Gastrocnemius medialis (tissue), 4 donors: Measurements from ENCODE around the gene ROBO1.

ENCODE experiments used
- CTCF ChIP-seq, 5 experiments: fragments of 450-650 bp in 3 of 5; fragments of 200-600 bp in 2 of 5; sonication (generic) in 2 of 5; IDR thresholded peaks in 4 of 5; conservative IDR thresholded peaks in 1 of 5; 1 replicate in 4 of 5; 2 replicates in 1 of 5; pipeline ENCODE4 v1.5.1; 2016 to 2019; ENCODE audit warnings: antibody characterized with exemption in 5 of 5, mild to moderate bottlenecking in 3 of 5, moderate library complexity in 3 of 5
- POLR2A ChIP-seq, 2 donors: fragments of 450-650 bp; IDR thresholded peaks; one replicate each; pipeline ENCODE4 v1.6.1; 2017; ENCODE audit warnings: antibody characterized with exemption in 2 of 2, mild to moderate bottlenecking in 2 of 2, moderate library complexity in 2 of 2

GRCh38 chr3:78888635-78889034 lies 879.2 kb downstream of the ROBO1 start:
- no peak for TF ChIP-seq CTCF (IDR thresholded peaks at IDR 0.05 in 4 of 5, conservative IDR thresholded peaks at IDR 0.05 in 1 of 5)
- TF ChIP-seq POLR2A (IDR thresholded peaks at IDR 0.05) = no peak
